T-helper 2 cell (primary cell): Measurements from ENCODE around the gene ADM5.

Source experiments
- DNase-seq, 5 experiments: peaks; one replicate each; pipeline versions ENCODE4 v3.0.0 to v3.0.0-alpha.2; 2012 to 2022

The ADM5 gene

DNA sequence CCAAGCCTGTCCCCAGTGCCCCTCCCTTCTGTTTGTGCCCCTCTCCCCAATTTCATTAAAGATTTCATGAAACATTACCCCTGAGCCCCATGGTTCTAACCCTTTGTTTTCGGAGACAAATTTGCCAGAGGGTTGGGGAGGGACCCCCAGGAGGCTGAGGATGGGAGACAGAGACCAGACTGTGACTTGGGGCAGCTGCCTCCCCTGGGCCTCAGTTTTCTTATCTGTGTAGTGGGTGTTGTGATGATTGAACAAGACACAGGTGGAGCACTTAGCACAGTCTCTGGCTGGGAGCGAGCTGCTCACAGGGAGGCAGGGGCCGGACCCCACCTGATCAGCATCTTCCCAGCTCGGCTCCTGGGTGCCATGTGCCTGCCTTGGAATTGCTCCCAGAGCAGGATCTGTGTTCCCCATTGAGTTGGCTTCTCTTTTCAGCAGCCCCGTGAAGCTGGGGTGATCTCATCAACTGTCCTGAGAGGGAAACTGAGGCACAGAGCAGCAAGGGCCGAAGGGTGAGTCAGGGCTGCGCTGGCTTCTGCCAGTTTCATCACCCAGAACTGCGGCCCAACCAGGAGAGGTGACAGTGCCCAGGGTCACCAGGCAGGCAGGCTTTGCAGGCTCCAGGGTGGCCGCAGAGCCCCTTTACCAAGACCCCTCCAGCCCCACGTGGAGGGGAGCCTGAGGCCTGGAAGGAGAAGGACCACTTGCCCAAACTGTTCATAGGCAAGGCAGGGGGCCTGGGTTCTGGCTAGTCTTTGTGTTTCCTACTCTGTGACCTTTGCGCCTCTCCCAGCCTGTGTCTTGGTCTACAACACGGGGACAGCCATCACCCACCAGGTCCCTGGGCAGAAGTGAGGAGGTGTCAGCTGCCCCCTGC lies 30.6 kb upstream of the ADM5 start:
- no peak for DNase-seq

DNA sequence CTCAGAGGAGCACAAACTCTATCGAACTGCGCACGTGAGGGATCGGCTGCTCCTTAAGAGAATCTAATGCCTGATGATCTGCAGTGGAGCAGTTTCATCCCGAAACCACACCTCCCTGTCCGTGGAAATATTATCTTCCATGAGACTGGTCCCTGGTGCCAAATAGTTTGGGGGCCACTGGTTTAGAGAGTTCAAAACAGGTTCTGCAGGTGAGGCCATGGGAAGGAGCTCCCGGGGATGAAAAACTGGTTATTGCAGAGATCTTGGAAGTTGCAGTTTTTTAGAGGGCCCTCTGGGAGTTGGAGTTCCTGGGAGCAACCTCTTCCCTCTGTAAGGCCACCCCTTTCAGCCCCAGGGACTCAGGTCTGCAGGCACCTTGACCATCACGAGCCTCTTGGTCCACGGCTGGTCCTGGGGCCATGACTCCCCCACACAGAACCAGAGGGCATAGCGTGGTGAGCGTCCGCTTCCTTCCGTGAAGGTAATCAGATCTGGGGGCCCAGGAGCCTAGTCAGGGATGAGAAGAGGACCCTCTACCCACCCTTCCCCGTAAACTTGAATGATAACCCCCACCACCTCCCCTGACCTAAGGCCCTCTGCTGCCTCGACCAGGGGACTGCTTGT lies 28.9 kb upstream of the ADM5 start:
- no peak for DNase-seq

DNA sequence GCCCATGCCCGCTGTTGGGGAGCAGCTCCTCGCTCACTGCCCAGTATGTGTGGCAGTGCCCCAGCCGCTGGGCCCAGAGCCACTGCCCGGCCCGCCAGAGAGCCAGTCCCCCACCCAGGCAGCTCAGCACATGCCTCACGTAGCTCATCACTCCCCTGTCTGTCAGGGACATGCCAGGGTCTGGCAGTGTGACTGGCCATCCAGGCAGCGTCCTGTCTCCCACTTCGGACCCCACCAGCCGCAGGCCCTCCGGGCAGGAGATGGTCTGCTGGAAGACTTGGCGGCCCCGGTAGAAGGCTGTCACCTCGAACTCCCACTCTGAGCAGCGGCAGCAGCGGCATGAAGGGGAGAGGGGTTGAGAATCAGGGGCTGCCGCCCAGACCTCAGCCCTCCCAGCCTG lies 27.4 kb upstream of the ADM5 start:
- DNase-seq: no peak

DNA sequence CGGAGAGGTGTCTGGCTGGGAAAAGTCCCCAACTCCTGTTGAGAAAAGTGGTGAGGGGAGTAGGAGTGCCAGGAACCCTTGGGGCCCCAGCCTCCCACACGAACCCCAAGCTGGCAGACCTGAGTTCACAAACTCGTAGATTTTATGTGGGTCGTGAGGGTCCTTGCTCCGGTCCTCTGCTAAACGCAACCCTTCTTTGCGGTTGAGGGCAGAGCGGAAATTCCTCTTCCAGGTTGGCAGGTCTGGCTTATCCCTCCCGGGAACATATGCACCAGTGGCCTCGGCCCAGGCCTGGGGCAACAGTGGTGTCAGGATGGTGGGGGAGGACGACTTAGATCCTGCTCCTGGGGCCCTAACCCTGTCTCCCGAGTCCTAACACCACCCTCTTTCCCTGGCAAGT lies 26.2 kb upstream of the ADM5 start:
- no peak for DNase-seq

DNA sequence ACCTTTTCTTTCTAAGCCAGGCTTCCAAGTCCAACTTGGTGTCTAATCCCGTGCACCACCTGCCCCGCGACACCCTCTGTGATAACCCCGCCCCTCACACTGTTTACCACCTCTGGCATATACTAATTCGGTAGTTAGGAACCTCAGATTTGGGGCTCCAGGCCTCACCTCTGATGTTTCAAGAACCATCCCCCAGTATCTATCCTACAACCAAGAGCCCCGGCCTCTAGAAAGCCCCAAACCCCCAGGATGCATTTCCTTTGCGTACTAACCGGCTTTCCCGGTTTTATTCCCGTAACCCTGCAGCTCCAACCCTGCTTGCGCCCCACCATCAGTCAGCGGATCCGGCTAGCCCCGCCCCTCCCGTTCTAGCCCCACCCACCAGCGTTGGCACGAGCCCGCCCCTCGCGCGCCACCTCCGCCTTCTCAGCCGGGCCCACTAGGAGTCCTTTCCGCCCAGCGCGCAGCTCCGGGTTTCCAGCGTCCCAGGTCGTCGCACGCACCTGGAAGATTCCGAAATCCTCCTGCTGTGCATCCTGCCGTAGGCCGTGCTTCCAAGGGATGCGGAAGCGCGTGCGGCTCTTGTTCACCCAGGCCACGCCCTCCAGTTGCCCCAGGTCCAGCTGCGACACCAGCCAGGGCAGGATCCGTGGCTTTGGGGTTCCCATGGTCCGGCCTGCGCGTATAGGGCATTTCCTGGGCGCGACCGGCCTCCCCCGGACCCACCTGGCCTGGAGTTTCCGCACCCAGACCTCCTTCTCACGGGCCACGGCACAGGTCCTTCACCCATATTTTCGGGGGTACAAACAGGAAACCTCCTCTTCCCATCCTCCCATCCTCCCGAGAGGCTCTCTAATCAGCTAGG lies 25.0 kb upstream of the ADM5 start:
- peak; percentile 74 to 96 (median 87) for DNase-seq

DNA sequence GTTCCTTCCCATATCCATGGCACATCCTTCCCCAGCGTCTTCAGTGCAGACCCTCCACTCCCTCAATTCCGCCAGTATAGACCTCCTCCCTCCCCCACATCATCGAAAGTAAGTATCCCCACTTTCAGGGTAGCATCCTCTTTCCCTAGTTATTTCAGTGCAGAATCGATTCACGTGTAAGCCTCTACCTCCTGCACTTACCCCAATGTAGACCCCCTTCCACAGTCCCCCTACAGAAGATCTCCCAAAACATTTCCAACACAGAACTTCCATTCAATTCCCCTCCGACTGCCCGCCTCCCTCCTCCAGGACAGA lies 24.4 kb upstream of the ADM5 start:
- no peak for DNase-seq

DNA sequence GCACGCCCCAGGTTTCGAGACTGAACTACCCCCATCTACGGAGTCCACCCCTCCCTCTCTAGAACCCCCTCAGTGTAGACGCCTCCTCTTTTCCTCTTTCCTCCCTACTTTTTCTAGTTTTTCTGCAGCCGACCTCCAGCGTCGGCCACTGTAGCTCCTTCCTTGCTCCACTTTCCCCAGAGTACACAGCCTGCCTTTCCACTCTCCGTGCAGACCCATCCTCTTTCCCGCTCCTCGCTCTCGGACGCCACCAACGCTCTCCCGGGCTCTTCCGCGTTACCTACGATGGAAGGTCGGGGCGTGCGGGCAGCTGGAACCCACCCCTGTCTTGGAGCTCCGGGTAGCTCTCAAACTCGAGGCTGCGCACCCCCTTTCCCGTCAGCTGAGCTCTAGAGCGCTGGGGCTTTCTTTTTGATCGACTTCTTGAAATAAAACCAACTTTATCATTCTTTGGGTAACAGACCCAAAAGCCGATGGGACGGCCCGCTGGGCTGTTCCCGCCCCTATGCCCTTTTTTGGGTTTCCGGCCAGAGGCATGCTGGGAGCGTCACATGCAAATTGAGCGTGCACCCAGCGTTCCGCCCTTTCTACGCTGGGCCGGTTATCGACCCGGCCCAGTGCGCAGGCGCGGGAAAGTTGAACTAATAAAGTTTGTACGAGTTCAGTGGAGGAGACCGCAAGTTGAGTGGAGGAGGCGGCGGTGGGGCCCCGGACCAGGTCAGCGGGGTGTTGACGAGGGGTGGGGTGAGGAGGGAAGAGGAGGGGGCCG lies 23.9 kb upstream of the ADM5 start, which contains the start of the genes BCL2L12 and IRF3:
TSS of gene BCL2L12 (plus strand) at position 583 of the 769 bp plus-strand sequence. CDS start 760 bp downstream, outside the sequence.
TSS of gene IRF3 (minus strand) at position 507 of the 769 bp plus-strand sequence. CDS start 1,019 bp downstream, outside the sequence.
- DNase-seq: peak; percentile 97 to 99 (median 98)

DNA sequence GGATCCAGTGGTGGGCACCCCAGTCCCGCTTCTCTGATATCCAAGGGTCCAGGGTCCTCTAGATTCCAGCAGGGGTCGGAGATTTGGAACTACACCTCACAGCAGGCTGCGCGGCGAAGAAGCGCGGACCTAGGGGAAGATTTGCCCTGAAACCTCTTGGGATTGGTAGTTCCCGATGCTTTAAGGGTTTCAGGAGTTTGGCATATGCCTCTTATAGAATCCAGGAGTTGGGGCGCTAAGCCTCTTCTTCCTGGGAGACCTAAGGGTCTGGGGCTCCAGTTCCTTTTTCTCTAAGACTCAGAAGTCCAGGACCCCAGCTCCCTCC lies 23.3 kb upstream of the ADM5 start:
- no peak for DNase-seq

DNA sequence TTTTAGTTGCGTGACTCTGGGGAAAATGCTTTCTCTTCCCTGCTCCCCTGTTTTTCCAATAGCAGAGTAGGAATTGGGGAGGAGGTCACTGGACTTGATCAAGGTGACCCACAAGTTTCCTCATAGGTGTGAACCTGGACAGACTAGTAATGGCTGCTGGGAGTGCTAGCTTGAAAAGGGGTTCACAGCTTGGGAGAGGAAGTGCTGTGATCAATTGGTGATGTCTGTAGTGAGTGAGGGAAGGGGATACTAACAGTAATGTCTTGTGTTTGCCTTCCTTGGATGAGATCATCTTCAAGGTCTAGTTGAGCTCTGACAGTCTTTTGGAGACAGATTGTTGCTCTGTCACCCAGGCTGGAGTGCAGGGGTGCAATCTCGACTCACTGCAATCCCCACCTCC lies 21.9 kb upstream of the ADM5 start:
- DNase-seq: no peak

DNA sequence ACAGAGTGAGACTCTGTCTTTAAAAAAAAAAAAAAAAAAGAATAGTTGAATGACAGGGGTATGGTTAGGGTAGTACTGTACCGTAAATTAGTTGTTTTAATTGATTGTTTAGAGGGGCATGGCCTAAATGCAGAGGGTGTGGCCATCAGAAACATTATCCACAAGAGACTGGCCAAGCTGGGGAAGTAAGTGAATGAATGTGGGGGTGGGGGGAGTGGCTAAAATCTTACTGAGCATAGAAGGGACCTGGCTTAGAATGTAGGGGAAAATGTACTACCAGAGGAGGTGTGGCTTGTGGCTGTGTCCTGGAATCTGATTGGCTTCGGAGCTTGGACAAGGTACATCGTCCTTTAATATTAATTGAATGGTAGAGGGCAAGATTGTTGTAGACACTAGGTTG lies 19.9 kb upstream of the ADM5 start:
- DNase-seq: no peak

DNA sequence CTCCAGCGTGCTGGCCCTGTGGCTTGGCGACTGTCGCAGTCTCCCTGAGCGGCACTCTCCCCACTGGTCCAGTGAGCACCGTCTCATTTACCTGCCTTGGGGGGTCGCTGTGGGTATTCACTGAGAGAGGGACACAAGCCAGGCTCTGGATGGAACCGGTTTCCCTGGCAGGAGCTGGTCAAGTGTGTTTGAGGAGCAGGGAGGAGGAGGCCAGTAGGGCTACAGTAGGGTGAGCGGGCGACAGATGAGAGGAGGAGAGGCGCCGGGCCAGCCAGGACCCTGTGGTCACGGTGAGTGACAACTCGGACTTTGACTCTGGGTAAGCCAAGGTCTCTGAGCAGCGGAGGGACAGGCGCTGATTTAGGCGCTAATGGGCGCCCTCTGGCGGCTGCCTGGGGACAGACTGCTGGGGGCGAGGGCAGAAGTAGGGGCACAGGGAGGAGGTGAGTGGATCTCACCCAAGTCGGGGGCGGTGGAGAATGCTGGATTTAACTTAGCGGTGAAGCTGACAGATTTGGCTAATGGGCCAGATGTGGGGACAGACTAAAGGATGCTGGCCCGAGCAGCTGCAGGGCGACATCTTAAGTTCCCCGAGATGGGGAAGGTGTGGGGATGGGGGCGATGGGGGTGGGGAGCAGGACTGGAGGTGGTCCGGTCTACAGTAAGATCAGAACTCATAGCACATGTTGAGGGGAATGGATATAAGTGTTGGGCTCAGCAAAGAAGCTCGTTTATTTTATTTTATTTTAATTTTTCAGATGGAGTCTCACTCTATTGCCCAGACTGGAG lies 17.1 kb upstream of the ADM5 start:
- DNase-seq: peak; percentile 52 to 70 (median 66)

DNA sequence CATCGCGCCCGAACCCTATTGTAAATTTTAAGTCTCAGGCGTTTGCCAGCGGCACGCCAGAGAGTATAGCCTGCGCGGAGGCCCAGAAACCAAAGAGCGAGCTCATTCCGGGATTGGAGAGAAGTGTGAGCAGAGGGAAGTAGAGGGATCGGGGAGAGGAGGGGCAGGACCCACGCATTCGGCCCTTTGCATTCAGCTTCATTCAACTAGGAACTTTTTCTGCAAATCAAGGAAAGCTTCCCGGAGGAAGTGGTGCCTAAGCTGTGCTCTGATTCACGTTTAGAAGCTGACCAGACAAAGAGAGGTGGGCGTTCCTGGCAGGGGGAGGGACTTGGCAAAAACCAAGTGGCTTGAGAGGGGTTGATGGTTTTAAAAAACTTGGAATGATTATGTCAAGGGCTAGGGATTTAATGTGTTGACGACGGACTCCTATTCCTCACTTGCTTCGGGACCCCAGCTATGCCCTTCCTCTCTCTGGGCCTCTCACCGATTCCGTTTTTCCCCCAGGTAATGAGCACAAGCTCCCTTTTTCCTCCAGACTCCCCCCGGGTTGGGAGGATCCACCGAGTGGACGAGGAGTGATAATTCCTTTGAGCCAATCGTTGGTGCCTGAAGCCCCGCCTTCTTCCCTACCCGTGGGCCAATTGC lies 13.1 kb upstream of the ADM5 start:
- DNase-seq: peak in 1 of 5 experiments; percentile 40

DNA sequence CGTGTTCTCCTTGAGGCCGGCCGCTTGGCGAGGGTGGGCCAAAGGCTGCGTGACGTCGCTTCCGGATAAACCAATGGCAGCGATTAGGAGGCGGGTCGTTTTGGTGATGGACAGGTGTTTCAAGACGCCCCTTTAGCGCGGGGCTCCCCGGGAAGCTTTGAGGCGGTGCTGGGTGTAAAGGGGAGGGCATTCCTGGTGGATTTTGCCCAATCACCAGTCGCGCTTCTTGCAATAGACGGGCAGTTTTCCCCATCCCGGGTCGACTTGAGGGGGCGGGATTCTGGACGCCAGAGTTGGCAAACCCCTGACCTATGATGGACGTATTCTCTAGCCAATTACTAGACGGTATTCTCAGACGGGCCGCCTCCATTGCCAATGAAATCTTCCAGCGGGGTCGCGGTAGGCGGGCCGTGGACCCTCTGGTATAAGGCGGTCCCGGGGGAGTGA lies 12.6 kb upstream of the ADM5 start:
- DNase-seq: peak; percentile 90 to 100 (median 98)

DNA sequence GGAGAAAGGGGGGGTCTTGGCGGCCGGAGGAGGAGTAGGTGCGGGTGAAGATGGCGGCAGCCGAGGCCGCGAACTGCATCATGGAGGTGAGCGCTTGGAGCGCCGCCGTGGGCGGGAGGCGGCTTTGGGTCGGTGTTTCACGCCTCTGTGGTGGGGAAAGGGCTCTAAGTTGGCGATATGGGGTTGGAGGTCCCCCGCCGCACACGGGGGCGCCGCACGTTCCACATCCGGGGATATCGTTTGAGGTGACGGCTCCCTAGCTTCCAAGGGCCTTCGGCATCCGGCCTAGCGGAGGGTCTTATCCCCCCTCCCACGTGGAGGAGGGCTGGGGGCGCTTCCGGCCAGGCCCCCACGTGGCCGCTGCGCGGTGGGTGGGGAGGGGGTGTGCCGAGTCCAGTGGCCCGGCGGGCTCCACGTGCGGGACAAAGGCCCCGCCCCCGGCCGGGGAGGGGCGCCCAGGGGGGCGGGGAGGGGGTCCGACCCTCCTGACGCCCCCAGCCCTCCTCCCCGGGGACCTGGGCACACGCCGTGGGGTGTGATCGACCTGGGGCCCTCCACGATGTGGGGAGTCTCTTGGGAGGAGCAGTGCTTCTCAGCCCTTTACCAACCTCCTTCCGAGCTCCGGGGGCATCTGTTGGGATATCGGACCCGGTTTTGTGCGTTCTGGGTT lies 12.0 kb upstream of the ADM5 start, which contains the start of gene PRMT1:
TSS of gene PRMT1 (plus strand) at position 41 of the 670 bp plus-strand sequence. CDS start at position 51, 10 bp downstream.
- peak in 4 of 5 experiments; percentile 40 to 59 (median 52) for DNase-seq

DNA sequence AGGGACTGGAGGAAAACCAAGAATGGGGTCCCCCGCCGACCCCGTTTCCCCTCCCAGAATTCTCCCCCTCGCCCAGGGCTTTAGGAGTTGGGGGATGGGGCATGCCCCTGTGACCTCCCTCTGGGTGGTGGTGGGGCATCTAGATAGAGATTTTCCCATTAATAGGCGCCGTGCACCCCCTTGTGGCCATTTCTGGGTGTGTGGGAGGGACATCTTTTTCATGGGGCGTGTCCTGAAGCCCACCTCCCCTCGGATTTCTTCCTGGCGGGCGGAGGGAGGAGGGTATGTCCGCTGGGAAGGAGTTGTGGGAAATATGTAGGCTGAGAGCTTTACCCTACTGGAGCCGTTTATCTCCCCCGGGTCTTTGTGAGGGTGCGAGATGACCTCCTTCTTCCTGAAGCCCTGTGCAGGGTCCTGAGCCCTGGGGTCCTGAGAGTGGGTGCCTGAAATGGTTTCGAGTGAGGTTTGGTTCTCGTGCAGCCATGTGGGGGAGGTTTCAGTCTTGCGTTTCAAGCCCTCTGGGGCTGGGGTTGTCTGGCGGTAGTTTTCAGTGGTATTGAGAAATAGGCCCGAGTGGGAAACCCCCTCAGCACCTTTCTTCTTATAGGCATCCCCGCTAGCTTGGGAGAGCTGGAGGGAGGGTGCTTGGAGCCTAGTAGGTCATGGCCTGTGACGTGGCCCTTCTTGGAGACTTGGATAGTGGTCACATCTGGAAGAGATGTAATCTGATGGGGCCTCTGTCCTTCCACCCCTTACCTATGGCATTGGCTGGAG lies 11.3 kb upstream of the ADM5 start:
- DNase-seq: peak; percentile 48 to 80 (median 73)

DNA sequence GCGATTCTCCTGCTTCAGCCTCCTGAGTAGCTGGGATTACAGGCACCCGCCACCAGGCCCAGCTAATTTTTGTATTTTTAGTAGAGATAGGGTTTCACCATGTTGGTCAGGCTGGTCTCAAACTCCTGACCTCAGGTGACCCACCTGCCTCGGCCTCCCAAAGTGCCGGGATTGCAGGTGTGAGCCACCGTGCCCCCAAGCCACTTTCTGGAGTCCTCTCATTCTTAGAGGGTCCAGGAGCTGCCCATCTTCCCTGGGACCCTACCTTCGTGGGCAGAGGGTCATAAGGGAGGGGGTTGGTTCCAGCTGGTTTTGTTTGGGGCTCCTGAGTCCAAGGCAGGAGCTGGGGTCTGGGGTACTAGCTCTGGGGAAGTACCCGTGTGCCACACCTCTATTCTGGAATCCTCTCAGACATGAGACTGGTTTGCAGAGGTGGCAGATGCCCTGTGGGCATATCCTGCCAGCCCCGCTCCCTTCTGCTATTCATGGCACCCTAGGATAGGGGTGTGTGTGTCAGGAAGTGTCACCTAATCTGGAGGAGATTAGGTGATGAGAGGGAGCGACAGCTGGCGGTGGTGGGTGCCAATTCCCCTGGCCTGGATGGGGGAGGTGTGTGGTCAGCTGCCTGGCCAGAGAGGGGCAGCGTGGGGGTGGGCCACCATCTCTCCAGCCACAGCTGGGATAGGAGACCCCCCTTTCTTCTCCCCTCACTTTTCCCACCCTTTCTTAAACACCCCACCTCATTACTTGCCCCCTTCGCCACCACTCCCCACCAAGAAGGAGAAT lies 10.2 kb upstream of the ADM5 start:
- no peak for DNase-seq

DNA sequence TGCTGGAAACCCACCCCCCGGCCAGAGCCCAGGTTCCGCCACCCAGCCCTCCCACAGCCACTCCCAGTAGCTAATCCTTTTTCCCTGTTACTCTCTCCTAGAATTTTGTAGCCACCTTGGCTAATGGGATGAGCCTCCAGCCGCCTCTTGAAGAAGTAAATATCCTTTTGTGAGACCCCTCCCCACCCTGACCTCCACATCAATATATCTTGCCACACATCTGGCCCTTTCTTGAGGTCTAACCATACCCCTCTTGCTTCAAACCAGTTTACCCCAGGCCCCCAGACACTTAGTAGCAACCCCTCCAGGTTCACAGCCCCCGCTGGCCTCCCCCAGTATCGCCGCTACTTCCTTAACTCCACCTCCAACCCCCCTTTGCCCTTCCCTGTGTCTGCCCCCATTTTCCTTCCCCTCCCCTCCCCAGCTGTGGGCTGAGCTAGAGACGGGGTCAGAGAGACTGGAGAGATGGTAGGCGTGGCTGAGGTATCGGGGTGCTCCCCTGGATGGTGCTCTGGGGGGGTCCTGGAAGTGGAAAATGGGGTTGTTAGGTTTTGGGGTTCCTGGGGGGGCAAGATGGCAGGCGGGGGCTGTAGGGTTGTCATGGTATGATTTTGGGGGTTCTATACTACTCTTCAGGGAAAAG lies 9.5 kb upstream of the ADM5 start:
- DNase-seq: no peak
